Umbilical cord (tissue), 2 donors: ENCODE measurements around the gene LPCAT1. TPM values are rescaled to one million over a fixed set of nuclear protein-coding genes. Genes with fewer than 3 reads are reported as not detected.

Experiments used
- DNase-seq: peaks from one replicate; pipeline ENCODE4 v3.0.0-alpha.2; 2015; ENCODE audit warnings: low spot score
- total RNA-seq: library from RNA; depleted of rRNA; stranded (reverse); fragments of >200 nt; gene quantifications from one replicate; pipeline ENCODE4 v1.2.3, GENCODE V29; 2014; ENCODE audit warnings: low replicate concordance; ENCODE audit not compliant: insufficient read depth

LPCAT1 gene
- total RNA-seq, 1 donor from 2014 or later, result 46.0 TPM

DNA sequence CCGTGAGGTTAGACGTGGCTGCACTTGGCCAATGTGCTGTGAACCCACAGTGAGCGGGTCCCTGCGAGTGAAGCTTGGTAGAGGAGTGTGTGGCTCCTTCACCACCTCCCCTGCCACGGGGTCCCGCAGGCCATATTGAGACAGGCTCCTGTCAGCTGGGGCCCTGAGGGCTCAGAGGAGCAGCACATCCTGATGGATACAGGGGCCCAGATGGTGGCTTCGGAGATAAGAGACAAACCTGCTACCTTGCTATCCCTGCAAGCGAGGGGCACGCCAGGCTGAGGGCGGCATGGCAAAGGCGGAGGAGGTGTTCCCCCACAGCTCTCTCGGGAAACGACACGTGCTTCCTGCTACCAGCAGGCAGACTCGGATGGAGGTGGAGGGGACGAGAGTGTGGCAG, 111.6 kb downstream of the LPCAT1 start:
- DNase-seq, result no peak

Other genes starting within 250 kb of the LPCAT1 start
- gene TERT, start 228.9 kb downstream of the LPCAT1 start, total RNA-seq, result not detected
- gene CLPTM1L, start 178.9 kb downstream of the LPCAT1 start, total RNA-seq, result 128 TPM
- 0.96 TPM for gene SLC6A3, start 78.5 kb downstream of the LPCAT1 start, total RNA-seq